GM18858 (cell line): ENCODE results near the gene SUPT20HL1.
A peak's percentile ranks its signal among the peaks of the same experiment; 100 is the strongest.
"Not testable (repeated sequence)": the region's sequence is repeated elsewhere in the genome, so short reads cannot be mapped to it uniquely, and the experiment has no call there.

Experiments used
- ATAC-seq: cut with Tn5 transposase; IDR thresholded peaks from one replicate; pipeline ENCODE4 v1.9.1; 2021; ENCODE audit not compliant: unreplicated experiment

Gene SUPT20HL1

GRCh38 chrX:24360272-24360671, at the start of gene SUPT20HL1:
Gene SUPT20HL1, plus strand, starts transcription at chrX:24360639. Its CDS starts 2,122 bp downstream, at chrX:24362761.
- ATAC-seq = no peak

GRCh38 chrX:24310916-24311315, 49.5 kb upstream of the SUPT20HL1 start:
- not testable (repeated sequence) for ATAC-seq

DNA sequence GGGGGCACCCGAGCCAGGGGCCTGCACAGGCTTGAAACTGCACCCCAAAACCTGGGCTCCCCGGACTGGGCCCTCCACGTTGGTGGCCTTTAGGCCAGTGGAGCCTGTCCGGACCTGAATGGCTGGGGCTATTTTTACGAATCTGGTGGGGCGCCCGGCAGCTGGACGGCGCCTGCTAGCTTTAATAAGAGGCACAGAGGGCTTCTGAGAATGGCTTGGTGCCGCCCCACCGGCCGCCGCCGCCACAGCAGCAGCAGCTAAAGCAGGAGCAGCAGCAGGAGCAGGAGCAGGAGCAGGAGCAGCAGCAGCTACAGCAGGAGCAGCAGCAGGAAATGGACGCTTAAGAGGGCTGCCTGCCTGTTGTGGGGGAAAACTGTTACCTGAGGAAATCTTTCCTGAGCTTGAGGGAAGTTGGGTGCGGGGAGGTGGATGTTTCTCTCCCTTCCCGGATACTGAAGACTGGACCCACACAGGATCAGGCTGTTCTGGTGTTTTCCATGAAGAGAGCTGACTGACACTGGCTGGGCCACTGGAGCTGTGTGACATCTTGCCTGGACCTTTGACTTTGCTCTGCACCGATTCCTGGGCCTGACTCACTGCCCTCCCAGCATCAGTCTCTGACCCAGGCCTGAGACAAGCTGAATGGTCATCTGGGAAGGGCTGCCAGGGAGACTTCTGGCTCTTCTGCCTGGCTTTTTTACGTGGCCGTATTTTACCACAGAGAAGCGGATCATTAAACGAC, 48.8 kb upstream of the SUPT20HL1 start:
- ATAC-seq = not testable (repeated sequence)

- not testable (repeated sequence) for ATAC-seq
These were observed 48.2 kb upstream of the SUPT20HL1 start for GRCh38 chrX:24312249-24312607.

DNA sequence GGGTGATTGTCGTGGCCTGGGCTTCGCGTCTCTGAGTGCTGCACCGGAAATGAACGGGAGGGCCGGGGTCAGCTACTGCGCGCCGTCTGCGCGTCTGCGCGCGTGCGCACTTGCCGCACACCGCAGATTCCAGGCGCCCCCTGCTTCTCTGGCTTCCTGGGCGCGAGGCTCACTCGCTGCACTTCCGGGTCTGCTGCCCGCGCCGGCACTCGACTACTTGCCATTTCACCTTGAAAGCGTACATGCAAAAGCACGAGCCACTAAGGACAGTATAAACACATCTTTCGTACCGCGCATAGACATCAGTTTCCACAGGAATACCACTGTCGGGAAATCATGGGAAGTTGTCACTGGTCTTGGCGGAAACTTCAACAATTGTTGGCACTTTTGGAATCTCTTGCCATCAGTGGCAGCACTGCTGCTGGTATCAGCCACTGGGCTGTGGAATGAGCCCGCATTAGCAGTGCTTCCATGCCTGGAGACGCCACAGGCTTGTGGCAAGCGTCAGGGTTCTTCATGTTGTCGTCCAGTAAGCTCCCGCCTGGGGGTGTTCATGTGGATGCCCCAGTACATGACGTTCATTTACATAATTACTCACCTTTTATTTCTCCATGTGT, 46.3 kb upstream of the SUPT20HL1 start, which contains the start of gene SUPT20HL2:
TSS of gene SUPT20HL2 (minus strand) at position 51 of the 617 bp plus-strand sequence. CDS start 754 bp downstream, outside the sequence.
- ATAC-seq = no peak

DNA sequence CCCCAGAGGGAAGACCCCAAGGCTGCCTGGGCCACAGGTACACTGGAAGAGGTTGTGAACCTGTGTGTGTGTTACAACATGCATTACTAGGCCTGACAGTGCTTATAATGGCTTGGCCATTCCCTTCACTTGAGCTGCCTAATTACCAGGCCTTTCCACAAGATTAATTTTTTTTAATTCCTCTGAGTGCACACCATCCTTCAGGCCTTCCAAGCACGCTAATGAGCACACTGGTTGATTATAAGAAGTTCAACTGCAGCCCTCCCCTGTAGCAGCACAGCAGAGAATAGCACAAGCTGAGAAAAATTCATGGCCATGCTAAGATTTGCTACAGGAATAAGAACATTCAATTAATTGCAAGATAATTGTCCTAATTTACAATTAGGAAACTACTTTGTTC, 44.3 kb upstream of the SUPT20HL1 start:
- no peak for ATAC-seq

DNA sequence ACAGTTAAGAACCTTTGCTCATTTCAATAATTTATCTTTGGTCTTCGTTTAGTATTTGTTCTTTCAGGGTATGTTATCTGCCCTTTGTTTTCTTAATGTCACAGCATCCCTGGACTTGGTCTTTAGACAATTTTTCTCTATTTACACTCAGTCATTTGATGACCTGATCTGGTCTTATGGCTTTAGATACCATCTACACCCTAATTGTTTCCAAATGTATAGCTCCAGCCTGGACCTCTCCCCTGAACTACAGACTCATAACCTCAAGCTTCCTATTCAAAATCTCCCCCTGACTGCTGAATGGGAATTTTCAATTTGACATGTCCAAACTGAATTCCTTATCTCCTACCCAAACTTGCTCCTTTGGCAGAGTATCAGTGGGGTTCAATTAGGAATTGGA, 42.9 kb upstream of the SUPT20HL1 start:
- no peak for ATAC-seq

DNA sequence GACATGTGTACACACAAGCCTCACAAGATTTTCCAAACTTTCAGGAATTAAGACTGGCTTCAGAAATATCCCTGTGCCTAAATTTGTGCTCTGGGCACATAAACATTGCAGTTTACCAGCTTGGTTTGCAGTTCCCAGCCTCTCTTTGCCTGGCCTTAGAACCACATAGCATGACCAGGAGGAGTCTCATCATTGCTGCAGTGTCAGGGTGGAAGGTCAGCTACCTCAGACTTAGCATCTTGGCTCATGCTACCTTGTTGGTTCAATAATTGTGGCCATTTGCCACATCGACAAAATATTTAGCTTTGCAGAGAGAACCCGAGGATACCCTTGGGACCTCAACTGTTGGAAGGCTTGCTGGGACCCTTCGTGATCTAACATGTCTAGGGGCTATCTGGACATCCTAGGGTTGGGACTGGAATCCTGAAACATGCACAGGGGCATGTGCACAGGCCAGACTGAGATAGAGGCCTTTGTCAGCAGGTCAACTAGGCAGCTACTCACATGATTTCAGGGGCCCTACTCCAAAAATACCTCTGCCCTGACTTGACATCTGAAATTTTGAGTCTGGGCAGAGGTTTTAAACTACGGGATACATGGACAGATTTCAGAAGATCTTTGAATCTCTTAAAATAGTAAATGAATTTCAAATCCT, 38.6 kb upstream of the SUPT20HL1 start:
- no peak for ATAC-seq

GRCh38 chrX:24325231-24325630, 35.2 kb upstream of the SUPT20HL1 start:
- no peak for ATAC-seq

GRCh38 chrX:24332878-24333277, 27.6 kb upstream of the SUPT20HL1 start:
- no peak for ATAC-seq

DNA sequence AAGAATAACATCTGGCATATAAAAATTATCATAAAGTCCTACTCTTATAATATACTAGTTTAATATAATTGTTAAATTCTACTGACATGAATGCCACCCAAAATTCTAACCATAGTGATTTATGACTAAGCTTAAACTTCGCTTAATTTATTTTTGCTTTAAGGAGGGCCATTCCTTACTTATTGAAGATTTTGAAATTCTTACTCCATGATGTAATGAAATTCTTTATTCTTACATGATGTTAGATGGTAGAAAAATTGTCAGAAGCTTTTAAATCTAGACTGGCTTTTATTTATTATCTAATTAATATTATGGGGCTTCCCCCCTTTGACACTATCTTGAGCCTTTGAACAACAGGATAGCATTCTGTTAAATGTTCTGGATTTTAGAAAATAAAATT, 27.1 kb upstream of the SUPT20HL1 start:
- no peak for ATAC-seq

DNA sequence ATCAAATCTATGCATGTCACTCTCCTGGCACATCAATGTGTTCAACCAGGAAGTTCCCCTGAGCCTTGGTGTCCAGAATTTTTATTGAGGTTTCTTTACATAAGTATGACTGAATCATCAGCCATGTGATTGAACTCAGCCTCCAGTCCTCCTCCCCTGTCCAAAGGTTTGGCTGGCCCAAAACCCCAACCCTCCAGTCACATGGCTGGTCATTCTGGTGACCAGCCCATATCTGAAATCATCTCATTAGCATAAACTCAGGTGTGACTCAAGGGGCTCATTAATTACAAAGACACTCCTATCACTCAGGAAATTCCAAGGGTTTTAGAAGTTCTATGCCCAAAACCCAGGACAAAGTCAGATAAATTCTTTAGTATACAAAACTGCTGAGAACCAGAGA, 26.0 kb upstream of the SUPT20HL1 start:
- no peak for ATAC-seq

DNA sequence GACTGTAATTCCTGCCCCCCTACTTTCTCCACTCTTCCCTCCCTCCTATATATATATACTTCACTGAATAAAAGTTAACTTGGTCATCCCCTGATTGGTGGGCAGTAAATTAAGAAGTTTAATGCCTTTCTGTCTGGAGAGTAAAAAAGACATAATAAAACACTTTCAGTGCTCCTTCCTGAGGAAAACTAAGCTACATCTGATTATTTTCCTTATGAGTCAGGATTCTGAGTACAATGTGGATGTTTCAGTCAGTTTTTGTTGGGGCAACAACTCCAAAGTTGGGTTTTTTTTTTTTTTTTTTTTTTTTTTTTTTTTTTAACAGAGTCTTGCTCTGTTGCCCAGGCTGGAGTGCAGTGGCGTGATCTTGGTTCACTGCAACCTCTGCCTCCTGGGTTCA, 24.6 kb upstream of the SUPT20HL1 start:
- ATAC-seq = no peak

DNA sequence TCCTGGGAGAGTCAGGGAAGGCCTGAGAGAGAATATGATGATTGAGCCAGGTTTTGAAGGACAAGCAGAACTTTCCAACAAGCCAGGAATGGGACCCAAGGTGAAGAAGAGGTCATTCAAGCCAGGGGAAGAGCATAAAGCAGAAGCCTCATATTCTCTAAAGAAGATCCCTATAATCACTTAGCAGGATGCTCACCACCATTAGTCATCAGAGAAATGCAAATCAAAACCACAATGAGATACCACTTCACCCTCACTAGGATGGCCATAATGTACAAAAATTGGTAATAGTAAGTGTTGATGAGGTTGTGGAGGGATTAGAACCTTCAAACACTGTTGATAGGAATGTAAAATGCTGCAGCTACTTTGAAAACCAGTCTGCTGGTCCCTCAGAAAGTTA, 20.5 kb upstream of the SUPT20HL1 start:
- no peak for ATAC-seq

DNA sequence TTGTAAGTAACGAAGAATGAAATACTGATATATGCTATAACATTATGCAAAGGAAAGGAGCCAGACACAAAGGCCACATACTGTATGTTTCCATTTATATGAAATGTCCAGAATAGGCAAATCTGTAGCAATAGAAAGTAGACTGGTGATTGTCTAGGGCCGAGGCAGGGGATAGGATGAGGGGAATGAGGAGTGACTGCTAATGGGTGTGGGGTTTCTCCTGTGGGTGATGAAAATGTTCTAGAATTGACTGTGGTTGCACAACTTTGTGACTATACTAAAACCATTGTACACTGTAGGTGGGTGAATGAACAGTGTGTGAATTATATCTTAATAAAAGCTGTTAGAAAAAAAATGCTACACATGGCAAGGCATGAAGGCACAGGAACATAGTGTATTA, 19.9 kb upstream of the SUPT20HL1 start:
- ATAC-seq = no peak

DNA sequence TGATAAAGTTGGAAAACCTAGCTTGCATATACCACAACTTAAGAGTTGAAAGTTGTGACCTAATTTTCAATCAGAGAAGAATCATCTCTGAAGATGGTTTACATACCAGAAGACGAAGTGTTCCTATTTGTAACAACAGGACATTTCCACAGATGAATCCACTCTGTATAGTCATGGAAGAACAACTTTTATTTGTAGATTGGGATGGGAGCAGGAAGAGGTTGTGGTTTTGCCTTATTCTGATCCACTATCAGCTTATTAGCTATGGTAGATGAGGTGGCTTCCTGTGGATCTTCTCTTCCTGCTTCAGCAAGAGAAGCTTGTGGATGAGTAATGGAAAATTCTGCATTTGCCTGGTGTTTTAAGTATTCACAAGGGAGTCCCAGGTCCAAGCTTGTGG, 18.6 kb upstream of the SUPT20HL1 start:
- no peak for ATAC-seq

- ATAC-seq = peak; percentile 67
These were observed 16.7 kb upstream of the SUPT20HL1 start for GRCh38 chrX:24343719-24344118.

GRCh38 chrX:24347881-24348280, 12.6 kb upstream of the SUPT20HL1 start:
- no peak for ATAC-seq

DNA sequence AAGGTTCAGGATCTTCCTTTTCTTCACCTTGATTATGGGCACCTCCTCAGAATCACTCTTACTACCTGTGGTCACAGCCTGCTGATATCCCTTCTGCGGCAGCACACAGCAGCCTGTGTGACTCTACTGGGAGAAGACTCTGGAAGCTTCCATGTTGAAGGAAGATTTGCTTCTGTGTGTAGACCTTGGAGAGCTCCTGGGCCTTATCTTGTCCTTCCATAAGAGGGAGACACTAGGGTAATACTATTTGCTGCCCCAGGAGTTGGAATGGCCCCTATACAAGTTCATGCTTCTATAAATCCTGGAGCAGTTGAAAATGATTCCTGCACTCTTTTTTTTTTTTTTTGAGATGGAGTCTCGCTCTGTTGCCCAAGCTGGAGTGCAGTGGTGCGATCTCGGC, 10.2 kb upstream of the SUPT20HL1 start:
- ATAC-seq = no peak

- ATAC-seq = no peak
These were observed 5.3 kb upstream of the SUPT20HL1 start for GRCh38 chrX:24355095-24355494.

DNA sequence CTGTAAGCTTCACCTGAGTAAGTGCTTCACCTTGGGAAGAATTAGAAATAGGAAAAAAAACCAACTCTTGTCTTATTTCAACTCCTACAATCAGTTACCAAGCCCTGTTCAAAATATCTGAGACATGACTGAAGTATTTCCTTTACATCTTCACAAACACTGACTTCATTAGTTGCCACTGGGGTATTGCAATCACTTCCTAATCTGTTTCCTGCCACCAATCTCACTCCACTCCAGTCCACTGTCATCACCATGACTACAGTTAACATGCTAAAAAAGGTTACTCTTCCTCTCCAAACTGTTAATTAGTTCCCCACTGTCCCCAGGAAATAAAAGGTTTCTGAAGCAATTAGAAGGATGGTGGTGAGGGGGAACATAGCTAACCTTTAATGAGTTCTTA, 3.3 kb upstream of the SUPT20HL1 start:
- ATAC-seq = no peak

- not testable (repeated sequence) for ATAC-seq
These were observed 1.8 kb downstream of the SUPT20HL1 start for GRCh38 chrX:24362089-24362745.
